A549 (cell line): ENCODE measurements around the gene TRDN.

Source experiments
- CEBPB ChIP-seq, 2 experiments: fragments of >200 bp in 1 of 2; sonication (Bioruptor Twin) in 1 of 2; formaldehyde crosslinking in 1 of 2; IDR thresholded peaks; 2 replicates each; pipeline ENCODE4 v1.6.1; 2012 to 2016
- CHD4 ChIP-seq: fragments of 200-600 bp; sonication (generic); IDR thresholded peaks from 2 replicates; pipeline ENCODE4 v1.6.1; 2016; ENCODE audit warnings: antibody characterized with exemption, mild to moderate bottlenecking, borderline replicate concordance
- EHMT2 ChIP-seq: fragments of 200-600 bp; sonication (generic); IDR thresholded peaks from 2 replicates; pipeline ENCODE4 v1.6.1; 2016; ENCODE audit warnings: antibody characterized with exemption, low read depth, mild to moderate bottlenecking, moderate library complexity
- EP300 ChIP-seq, 2 experiments: fragments of >200 bp; sonication (Bioruptor Twin); formaldehyde crosslinking; IDR thresholded peaks; 2 replicates in 1 of 2; 3 replicates in 1 of 2; pipeline ENCODE4 v1.6.1; 2016 to 2017
- RAD21 ChIP-seq, 2 experiments: fragments of >200 bp in 1 of 2; sonication (Bioruptor Twin) in 1 of 2; formaldehyde crosslinking in 1 of 2; IDR thresholded peaks in 1 of 2; conservative IDR thresholded peaks in 1 of 2; 2 replicates in 1 of 2; 3 replicates in 1 of 2; pipeline ENCODE4 v1.6.1; 2012 to 2018; ENCODE audit warnings: inconsistent platforms in 1 of 2
- TF ChIP-seq, protein P1 (sequence below): fragments of >200 bp; sonication (Bioruptor Twin); formaldehyde crosslinking; IDR thresholded peaks from 3 replicates; pipeline ENCODE4 v1.5.1; 2016
- TF ChIP-seq, protein P2 (sequence below): IDR thresholded peaks from 2 replicates; pipeline ENCODE4 v1.6.1; 2012; ENCODE audit warnings: low read depth, borderline replicate concordance

DNA sequence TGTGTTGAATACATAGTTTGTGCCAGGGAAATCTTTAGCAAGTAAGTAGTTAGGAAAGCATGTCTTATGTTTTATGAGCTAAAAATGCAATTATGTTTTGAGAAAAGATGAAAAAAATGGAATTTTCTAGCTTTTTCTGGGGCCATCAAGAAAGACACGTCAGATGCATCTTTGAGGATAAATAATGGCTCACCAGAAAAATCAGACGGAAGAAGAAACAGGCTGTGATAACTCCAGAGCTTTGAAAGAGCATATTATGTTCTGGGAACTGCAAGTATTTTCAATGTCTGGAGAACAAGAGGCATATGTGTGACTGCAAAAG, 467.0 kb downstream of the TRDN start:
- TF ChIP-seq, protein P1, sequence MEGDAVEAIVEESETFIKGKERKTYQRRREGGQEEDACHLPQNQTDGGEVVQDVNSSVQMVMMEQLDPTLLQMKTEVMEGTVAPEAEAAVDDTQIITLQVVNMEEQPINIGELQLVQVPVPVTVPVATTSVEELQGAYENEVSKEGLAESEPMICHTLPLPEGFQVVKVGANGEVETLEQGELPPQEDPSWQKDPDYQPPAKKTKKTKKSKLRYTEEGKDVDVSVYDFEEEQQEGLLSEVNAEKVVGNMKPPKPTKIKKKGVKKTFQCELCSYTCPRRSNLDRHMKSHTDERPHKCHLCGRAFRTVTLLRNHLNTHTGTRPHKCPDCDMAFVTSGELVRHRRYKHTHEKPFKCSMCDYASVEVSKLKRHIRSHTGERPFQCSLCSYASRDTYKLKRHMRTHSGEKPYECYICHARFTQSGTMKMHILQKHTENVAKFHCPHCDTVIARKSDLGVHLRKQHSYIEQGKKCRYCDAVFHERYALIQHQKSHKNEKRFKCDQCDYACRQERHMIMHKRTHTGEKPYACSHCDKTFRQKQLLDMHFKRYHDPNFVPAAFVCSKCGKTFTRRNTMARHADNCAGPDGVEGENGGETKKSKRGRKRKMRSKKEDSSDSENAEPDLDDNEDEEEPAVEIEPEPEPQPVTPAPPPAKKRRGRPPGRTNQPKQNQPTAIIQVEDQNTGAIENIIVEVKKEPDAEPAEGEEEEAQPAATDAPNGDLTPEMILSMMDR: no peak
- TF ChIP-seq CHD4 (no peak), EP300 (IDR thresholded peaks at IDR 0.05) (no peak), RAD21 (conservative IDR thresholded peaks at IDR 0.05 in 1 of 2, IDR thresholded peaks at IDR 0.05 in 1 of 2) (no peak), EHMT2 (no peak), CEBPB (IDR thresholded peaks at IDR 0.05) (no peak)
- TF ChIP-seq, protein P2, sequence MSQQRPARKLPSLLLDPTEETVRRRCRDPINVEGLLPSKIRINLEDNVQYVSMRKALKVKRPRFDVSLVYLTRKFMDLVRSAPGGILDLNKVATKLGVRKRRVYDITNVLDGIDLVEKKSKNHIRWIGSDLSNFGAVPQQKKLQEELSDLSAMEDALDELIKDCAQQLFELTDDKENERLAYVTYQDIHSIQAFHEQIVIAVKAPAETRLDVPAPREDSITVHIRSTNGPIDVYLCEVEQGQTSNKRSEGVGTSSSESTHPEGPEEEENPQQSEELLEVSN: no peak
